Measurements from ENCODE around the gene FCF1.

DNA sequence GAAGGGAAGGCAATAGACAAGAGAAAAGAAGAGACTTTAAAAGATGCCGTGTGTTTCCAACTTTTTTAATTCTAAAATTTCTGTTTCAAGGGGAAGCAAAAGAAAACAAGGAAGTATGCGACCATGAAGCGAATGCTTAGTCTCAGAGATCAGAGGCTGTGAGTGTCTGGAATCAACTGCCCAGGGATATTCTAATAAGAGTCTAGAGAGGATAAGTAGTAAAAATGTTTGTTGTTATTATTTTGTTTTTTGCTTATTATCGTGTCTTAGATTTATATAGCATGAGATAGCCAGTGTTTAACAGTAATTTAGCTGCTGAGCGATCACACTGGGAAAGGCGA lies 421 bp downstream of the FCF1 start:
- TF ChIP-seq POLR2A (IDR thresholded peaks at IDR 0.05), result no peak
- TF ChIP-seq, protein P1, sequence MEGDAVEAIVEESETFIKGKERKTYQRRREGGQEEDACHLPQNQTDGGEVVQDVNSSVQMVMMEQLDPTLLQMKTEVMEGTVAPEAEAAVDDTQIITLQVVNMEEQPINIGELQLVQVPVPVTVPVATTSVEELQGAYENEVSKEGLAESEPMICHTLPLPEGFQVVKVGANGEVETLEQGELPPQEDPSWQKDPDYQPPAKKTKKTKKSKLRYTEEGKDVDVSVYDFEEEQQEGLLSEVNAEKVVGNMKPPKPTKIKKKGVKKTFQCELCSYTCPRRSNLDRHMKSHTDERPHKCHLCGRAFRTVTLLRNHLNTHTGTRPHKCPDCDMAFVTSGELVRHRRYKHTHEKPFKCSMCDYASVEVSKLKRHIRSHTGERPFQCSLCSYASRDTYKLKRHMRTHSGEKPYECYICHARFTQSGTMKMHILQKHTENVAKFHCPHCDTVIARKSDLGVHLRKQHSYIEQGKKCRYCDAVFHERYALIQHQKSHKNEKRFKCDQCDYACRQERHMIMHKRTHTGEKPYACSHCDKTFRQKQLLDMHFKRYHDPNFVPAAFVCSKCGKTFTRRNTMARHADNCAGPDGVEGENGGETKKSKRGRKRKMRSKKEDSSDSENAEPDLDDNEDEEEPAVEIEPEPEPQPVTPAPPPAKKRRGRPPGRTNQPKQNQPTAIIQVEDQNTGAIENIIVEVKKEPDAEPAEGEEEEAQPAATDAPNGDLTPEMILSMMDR (IDR thresholded peaks at IDR 0.05), result no peak
